ENCODE data around the gene C14orf93.

The C14orf93 gene, protein sequence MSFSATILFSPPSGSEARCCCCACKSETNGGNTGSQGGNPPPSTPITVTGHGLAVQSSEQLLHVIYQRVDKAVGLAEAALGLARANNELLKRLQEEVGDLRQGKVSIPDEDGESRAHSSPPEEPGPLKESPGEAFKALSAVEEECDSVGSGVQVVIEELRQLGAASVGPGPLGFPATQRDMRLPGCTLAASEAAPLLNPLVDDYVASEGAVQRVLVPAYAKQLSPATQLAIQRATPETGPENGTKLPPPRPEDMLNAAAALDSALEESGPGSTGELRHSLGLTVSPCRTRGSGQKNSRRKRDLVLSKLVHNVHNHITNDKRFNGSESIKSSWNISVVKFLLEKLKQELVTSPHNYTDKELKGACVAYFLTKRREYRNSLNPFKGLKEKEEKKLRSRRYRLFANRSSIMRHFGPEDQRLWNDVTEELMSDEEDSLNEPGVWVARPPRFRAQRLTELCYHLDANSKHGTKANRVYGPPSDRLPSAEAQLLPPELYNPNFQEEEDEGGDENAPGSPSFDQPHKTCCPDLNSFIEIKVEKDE

DNA sequence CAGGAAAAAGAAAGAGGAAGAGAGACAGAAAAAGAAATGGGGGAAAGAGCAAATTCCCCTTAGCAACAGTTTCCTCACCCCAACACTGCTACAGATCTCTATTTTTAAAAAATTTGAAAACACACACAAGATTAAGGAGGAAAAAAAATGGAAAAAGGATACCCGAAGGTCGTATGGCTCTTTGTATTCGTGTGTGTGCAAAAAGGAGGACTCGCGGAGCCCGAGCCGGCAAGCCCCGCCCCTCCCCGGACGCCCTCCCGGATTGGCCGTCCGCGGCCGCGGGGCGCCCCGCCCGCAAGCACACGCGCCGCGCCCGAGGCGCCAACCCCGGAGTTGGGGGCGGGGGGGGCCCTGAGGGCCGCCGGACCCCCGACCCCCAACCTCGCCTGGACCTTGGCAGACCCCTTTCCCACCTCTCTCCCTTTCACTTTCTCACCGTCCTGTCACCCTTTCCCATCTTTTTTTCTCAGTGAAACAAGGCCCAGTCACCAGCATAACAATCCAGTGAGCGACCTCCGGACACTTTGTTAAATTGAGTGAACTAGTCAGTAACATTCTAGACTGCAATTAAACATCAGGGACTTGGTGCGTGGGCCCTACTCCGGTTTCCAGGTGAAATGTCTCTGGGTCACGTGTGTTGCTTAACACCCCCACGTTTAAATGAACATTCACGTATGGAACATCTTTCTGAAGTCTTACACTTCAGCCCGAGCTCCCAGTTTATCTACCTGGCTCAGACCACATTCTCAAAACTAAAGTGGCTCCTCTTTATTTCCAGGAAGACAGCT lies at the start of gene C14orf93:
Gene C14orf93, minus strand, starts transcription at position 205 of the 788 bp plus-strand sequence. CDS start 11,120 bp downstream, outside the sequence.
- no peak for DNase-seq

DNA sequence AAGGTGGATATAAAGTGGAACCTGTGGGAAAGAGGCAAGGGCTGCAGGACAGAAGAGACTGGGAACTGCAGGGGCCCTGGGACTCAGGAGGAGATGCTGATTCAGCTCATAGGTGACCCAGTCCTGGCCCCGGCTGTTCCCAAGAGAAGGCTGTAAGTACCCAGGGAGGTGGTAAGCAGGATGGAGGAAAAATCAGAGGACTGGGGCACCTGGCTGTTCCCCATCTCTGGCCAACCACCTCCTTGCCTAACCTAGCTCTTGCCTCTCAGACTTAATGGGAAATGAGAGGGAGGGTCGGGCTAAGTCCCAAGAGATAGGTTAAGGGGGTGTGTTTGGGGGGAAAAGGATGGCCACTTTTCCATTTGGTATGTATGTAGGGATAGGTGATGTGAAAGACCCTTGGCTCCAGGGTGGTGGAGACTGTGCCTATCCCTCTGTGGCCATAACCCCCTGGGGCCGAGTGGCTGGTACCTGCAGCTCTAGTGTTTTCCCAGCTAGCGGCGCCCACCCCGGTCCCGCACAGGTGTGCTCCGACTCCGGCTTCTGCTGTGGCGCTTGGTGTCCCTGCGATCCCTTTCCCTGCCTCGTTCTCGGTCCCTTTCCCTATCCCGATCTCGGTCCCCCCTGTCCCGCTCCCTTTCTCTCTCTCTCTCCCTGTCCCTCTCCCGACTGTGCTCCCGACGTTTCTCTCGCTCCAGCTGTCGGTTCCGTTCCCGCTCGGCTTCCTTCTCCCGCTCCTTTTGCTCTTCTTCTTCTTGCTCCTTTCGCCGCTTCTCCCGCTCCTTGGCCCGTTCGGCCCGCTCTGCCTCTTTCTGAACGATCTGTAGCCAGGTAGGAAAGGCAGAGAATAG lies 48.9 kb upstream of the C14orf93 start:
- DNase-seq, result no peak

DNA sequence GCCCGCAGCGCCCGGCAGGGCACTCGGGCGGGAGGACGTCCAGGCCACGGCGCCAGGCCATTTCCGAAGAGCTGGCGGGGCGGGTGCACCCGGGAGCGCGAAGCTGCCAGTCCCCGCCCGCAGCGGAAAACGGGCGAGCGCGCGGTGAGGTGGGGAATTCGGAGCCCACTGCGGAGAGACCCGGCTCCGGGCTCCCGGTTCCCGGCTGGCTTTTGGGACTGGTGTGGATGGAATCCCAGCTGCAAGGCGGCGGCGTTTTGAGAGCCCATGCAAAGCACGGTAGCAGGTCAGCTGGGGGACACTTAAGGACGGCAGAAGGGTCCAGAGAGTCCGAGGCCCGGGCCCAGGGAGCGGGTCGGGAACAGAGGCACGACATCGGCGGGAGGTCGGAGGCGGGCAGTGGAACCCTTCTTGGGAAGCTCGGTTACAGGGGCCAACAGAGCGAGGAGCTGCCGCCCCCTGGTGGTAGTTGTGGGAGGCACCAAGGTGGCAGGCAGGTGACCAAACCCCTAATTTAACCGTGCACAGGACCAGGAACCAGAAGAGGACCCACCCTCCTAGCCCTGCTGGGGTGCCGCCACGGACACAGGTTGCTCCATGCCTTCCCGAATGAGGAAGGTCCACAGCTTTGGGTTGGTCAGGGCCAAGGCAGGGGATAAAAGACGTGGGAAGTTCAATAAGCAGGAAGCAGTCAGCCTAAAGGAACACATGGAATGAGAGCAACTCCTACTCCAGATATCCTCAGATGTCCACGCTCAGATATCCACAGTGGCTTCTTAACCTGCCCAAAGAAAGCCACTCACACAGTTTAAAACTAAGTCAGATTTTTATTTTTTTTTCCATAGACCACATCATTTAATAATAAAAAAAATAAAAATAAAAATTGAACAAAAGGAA lies 48.1 kb upstream of the C14orf93 start:
- DNase-seq, result no peak

DNA sequence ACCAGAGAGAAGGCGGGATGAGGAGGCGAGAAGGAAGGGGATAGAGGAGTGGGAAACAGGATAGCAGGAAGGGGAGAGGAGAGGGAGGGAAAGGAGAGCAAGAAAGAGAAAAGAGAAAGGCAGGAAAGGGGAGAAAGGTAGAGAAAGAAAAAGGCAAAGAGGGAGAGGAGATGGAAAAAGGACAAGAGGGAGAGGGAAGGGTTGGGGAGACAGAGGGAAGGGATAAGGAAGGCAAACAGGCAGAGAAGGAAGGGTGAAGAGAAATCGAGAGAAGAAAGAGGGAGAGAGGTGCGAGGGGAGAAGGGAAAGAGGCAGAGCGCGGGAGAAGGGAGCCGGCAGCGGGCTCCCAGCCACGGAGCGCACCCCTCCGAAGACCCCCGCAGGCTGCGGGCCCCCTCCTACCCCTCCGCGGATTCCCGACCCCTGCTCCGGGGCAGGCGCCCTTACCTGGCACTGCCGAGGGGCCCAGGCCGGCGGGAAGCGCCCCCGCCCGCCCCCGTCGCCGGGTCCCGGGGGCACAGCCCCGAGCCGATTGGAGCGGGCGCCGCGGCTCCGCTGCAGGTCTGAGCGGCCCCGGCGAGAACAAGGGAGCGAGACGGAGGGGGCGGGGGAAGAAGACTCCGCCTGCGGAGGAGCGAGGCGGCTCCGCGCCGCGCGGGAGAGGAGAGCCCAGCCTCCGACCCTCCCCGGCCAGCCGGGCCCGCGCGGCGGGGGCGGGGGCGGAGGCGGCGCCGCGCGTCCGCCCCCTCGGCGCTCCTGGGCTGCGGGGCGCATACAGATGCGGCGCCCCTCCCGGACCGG lies 47.2 kb upstream of the C14orf93 start, which contains the start of gene CDH24:
Gene CDH24, minus strand, starts transcription at position 565 of the 801 bp plus-strand sequence. CDS start 1,787 bp downstream, outside the sequence.
- DNase-seq, result no peak

DNA sequence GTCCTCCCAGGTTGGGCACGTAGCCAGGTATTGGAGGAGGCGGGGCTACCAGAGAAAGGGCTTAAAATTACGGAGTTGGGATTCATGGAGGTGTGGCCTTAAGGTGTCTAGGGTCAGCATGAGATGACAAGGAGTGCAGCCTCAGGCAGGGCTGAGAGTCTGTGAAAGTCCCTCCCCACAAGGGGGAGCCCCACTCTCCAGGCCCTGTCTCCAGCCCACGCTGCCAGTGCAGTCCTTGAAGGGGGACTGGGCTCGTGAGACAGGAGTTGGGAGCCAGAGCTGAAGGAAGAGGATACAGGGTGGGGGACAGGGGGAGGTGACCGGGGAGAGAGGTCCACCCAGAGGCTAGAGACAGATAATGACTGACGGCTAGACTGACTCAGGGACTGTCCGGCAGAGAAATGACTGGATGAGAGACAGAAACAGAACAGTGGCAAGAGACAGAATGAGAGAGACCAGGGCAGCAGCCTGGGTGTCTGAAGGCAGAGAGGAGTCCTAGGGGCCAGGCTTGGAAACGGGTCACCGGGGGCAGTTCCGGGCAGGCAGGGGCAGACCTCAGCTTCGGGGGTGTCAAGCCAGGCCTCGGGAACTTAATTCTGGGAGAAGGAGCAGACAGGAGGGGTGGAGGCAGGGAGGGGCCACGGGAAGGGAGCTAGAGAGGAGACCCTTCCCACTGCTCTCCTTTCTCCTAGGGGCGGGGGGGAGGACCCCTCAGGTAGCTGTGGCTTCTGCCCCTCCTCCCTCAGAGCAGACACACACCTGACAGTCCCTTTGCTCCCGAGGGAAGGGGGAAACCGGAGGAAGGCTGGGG lies 46.4 kb upstream of the C14orf93 start:
- no peak for DNase-seq

DNA sequence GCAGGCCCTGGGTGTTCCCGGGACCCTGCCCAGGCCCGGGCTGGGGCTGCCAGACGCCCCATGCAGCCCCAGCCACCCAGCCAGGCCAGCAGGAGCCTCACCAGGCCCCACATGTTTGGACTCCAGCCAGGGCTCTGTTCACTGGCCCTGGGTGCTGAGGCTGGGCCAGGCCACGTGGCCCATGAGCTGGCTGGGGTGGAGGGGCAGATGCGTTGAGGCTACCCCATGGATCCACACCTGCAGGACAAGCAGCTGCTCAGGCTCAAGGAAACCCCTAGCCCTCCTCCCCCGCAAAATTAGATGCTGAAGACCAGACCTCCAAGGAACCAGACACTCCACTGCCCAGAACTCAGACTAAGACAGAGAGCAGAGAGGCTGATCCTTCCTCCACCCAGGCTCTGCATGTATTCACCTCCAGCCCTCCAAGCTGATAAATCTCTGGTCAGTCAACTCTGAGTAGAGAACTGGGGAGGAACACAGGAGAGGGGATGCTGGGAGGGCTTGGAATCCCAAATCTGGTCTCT lies 45.7 kb upstream of the C14orf93 start:
- DNase-seq, result no peak

DNA sequence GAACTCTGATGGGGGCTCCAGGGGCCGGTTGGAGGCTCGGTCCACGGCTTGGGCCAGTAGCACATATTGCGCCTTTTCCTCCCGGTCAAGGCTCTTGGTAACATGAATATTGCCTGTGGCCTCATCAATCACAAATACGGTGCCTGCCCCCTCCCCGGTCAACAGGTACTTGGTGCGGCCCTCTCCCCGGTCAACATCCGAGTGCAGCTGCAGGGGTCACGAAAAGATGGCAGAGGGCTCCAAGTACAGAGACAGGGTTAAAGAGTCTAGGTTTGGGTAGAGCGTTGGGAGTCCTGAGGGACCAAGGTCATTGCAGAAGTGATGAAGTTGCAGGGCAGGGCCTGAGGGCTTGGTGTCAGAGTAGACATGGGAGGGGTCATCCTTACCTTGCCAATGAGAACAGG lies 45.2 kb upstream of the C14orf93 start:
- no peak for DNase-seq

DNA sequence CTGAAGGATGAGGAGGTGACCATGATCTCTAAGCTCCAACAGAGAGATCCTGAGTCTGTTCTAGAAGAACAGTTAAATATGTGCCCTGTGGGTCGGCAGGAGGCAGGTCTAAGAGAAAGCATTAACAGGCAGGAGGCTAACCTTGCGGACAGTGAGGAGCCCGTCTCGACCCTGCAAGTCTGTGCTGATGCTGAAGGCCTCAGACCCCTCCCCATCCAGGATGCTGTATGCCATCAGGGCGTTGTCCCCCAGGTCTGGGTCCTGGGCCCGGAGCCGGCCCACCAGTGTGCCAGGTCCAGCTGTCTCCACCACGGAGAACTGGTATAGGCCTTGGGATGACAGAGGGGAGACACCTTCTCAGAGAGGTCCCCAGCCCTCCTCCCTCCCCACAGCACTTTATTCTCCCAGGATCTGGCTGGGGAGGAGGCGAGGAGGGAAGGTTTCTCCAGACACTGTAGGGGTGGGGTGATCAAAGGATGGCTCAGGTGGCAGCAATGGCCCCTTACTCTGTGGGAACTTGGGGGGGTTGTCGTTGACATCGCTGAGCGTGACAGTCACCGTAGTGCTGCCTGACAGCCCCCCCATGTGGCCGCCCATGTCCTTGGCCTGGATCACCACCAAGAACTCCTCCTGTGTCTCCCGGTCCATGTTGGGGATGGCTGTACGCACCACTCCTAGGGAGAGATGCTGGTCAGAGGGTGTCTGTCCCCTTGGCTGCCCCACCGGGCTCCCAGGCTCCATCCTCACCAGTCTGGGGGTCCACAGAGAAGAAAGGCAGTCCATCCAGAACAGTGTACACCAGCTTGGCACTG lies 44.3 kb upstream of the C14orf93 start:
- no peak for DNase-seq

DNA sequence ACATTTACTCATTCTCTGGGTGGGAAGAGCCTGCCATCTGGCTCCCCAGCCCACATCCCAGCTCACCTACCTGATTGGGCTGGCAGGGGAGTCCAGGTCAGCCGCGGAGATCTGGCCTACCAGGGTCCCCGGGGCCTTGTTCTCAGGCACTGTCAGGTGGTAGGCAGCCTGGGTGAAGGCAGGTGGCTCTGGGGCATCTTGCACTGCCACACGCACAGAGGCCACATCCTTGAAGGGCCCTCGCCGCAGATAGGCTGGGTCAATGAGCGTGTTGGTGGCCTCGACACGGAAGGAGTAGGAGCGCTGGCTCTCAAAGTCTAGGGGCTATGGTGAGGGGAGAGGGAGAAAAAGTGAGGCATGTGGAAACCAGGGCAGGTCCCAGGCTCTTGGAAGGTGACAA lies 43.5 kb upstream of the C14orf93 start:
- no peak for DNase-seq

DNA sequence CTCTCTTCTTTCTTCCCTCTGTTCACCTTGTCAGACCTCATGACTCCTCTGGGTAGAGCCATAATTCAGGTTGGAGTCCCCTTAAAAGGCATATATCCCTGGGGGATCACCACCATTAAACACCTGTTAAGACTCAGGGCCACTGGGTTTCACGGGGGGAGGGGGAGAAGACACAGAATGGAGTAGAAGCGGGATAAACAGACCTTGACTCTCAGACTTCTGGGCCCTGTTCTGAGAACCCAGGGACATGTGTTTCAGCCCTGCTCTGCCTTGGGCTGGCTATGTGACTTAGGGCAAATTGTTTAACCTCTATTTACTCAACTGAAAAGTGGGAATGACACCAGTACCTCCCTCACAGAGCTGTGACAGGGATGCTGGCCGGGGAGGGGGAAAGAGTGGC lies 42.7 kb upstream of the C14orf93 start:
- DNase-seq, result no peak

DNA sequence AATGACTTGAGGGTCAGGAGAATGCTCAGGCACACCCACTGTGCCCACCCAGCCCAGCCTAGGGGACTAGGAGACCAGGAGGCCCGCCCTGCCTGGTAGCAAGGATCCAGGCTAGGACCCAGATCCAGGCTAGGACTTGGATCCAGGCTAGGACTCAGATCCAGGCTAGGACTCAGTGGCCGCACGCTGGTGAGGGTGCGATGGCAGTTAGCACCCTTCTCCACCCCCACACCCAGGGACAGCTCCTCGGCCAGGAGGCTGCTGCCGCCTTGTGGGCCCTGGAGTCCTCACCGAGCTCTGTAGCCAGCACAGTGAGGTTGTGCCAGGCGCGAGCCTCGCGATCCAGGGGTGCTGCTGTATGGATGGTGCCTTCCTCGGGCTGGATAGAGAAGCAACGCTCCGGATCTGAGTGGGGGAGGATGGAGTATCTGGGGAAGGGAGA lies 42.3 kb upstream of the C14orf93 start:
- no peak for DNase-seq

DNA sequence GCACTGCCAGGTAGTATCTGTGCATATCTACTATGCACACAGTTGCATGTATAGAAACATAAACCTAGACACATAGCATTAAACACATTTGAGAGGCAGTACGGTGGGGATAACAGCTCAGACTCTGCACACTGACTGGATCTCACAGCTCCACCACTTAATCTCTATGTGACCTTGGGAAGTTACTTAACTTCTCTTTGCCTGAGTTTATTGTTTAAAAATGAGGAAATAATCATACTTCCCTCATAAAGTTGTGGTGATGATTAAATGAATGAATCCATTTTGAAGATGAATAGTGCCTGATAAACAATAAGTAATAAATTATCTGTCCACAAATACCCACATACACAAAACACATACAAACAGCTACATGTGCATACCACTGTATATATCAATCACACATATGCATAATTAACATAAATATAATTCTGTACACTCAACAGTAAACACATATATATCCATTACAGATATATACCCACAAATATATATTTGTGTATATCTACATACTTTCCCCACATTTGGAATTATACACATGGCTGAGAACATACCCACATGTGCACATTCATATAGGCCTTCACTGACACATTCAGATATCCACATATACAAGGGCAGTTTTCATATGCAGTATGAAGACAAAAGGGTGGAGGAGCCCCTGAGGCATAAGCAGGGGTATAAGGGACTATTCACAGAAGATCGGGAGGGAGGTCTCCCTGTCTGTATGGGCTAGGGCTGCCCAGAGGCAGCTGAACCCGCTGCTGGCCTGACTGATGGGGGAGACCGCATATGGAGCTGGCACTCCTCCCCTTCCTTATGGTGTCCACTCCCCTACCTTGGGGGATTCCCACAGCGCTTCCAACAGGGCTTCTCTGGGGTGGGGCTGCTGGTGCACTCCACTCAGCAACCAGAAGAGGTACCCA lies 41.5 kb upstream of the C14orf93 start:
- no peak for DNase-seq

DNA sequence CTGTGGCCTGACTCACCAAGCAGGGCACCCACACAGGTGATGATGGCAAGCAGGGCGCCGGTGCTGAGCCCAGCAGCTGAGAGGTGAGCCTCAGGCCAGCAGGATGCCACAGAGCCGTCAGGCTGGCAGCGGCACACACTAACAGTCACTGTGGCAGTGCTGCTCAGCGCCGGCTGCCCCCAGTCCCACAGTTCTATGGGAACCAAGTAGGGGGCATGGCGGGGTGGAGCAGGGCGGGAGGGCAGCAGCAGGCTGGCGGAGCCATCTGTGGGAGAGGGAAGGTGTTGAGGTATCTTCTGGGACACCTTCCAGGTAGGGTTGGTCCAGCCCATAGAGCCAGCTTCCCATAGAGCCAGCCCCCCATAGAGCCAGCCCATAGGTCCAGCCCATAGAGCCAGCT lies 39.1 kb upstream of the C14orf93 start:
- no peak for DNase-seq

DNA sequence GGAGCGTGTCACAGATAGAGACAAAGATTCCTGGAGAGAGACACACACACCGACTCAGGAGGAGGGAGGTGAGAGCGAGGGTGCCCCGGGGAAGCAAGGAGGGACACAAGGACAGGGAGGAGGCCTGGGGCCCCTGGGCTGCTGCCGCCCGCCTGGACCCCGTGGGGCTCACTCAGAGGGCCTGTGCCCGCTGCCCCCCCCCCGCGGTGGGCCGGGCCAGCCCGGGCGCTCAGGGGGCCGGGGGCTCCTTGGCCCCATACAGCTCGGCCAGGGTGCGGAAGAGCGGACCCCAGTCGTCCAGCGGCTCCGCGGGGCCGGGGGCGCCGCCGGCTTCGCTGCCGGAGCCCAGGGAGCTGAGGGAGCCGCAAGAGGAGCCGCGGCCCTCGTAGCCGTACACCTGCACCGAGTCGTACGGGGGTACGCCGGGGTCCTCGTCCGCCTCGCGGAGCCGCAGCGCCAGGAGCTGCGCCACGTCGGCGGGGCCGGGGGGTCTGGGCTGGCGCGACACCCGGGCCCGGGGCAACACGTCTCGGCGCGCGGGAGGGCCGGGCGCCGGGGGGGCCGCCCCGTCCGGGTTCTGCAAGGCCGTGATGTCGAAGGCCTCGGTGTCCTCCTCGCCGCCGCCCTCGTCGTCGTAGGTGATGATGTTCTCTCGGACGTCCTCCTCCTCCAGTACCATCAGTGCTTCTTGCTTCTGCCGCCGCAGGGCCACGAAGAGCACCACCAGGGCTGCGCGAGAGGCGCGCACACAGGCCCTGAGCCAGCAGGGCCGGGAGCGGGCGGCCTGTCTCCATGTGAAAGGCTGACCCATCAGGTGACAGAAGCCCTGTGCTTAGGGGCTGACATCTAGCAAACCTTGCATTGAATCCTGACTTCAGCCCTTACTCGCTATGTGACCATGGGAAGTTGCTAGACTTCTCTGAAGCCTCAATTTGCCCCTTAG lies 38.1 kb upstream of the C14orf93 start:
- DNase-seq, result no peak

DNA sequence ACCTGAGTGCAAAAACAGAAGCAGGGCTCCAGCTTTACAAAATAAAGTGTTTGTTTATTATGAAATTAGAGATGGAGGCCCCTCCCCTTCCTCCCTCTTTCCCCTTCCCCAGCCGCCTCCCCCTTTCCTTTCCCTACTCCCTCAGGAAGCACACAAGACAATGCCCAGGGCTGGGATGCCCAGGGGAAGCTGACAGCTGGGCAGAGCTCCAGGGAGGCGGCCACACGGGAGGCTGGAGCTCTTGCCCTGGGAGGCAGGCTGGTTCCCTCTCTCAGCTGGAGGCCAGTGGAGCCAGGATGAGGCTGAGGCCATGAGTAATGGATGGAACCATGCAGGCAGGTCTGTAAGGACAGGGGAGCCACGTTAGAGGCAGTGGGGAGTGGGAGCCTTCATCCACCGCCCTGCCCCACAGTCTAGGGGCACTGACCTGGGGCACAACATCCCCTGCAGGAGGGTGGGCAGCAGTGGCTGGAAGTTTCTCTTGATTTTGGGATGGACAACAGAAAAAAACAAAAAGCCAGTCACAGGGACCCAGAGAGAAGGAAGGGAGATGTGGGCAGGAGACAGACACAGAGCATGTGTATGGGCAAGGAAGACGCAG lies 37.2 kb upstream of the C14orf93 start:
- no peak for DNase-seq

Measured in NCI-H2081 treated with DMSO at 0.1 percent for 48 hours (cell line).